Activated CD8-positive, alpha-beta T cell treated with anti-CD3 and anti-CD28 coated beads for 36 hours (primary cell): ENCODE data around the gene GUCY1B1. TPM values are rescaled to one million over a fixed set of nuclear protein-coding genes. Genes with fewer than 3 reads are reported as not detected.

Experiments used
- ATAC-seq: fragments of 200-7000 bp; cut with Tn5 transposase; one replicate; pipeline ENCODE4 v1.10.0; 2021; ENCODE audit warnings: mild to moderate bottlenecking, moderate library complexity
- CTCF ChIA-PET: fragments of 350-600 bp; sonication (Branson Sonifier 250); formaldehyde crosslinking; loops from one replicate; lab custom pipeline; 2021; ENCODE audit warnings: antibody characterized with exemption; lab: Charles Lee
- POLR2A ChIA-PET: fragments of 350-600 bp; sonication (Branson Sonifier 250); formaldehyde crosslinking; loops from one replicate; lab custom pipeline; 2021; ENCODE audit warnings: antibody characterized with exemption; lab: Charles Lee
- DNase-seq: peaks from one replicate; pipeline ENCODE4 v3.0.0-alpha.2; 2020
- H3K27ac Mint-ChIP-seq: one replicate; pipeline ENCODE4 v1.8.0; 2021; ENCODE audit warnings: mild to moderate bottlenecking, mixed read lengths
- H3K27me3 Mint-ChIP-seq: one replicate; pipeline ENCODE4 v1.8.0; 2021; ENCODE audit warnings: mixed read lengths
- H3K36me3 Mint-ChIP-seq: one replicate; pipeline ENCODE4 v1.8.0; 2021; ENCODE audit warnings: low read depth, mixed read lengths
- H3K4me1 Mint-ChIP-seq: one replicate; pipeline ENCODE4 v1.8.0; 2021; ENCODE audit warnings: low read depth, mixed read lengths
- H3K4me3 Mint-ChIP-seq: one replicate; pipeline ENCODE4 v1.8.0; 2021; ENCODE audit warnings: mild to moderate bottlenecking, moderate library complexity, mixed read lengths
- H3K9me3 Mint-ChIP-seq: one replicate; pipeline ENCODE4 v1.8.0; 2021; ENCODE audit warnings: mixed read lengths
- CTCF ChIP-seq: fragments of 200-600 bp; IDR thresholded peaks from one replicate; pipeline ENCODE4 v1.8.0; 2022; ENCODE audit warnings: antibody characterized with exemption, mild to moderate bottlenecking
- intact Hi-C: fragments of 100-400 bp; cut with micrococcal nuclease; formaldehyde crosslinking; loops from one replicate; pipeline ENCODE4 v1.10.0; 2022
- total RNA-seq, 2 experiments: library from RNA; stranded (reverse); gene quantifications; one replicate each; pipeline ENCODE4 v1.2.3, GENCODE V29; 2021

GUCY1B1 gene
- total RNA-seq, 2 experiments from 2014 or later = 0.16 to 0.27 TPM

- ChIA-PET CTCF (no interaction called here), POLR2A (no interaction called here)
- no peak for TF ChIP-seq CTCF
- Mint-ChIP-seq H3K27me3 (peaks cover 12% of the 10 kb centered on the region), H3K4me1 (no peaks in the 10 kb centered on the region), H3K4me3 (no peak overlapping the region), H3K27ac (no peak overlapping the region), H3K36me3 (no peaks in the 10 kb centered on the region), H3K9me3 (no peaks in the 10 kb centered on the region)
- DNase-seq = no peak
- no peak for ATAC-seq
- intact Hi-C loops = no loop called here
Observed at GRCh38 chr4:155828628-155829027, 69.8 kb downstream of the GUCY1B1 start.

- CTCF ChIA-PET = no interaction called here
- ATAC-seq (no peak), DNase-seq (no peak)
- H3K4me3 Mint-ChIP-seq = no peak overlapping the region
- POLR2A ChIA-PET = no interaction called here
- H3K4me1 Mint-ChIP-seq = no peaks in the 10 kb centered on the region
- no peaks in the 10 kb centered on the region for H3K9me3 Mint-ChIP-seq
- no peak for TF ChIP-seq CTCF
- H3K36me3 Mint-ChIP-seq = no peaks in the 10 kb centered on the region
- no peak overlapping the region for H3K27ac Mint-ChIP-seq
- peaks cover 8% of the 10 kb centered on the region for H3K27me3 Mint-ChIP-seq
- intact Hi-C loops = no loop called here
Observed at GRCh38 chr4:155832664-155833063, 73.8 kb downstream of the GUCY1B1 start.

- no peak overlapping the region for H3K27ac Mint-ChIP-seq
- H3K4me3 Mint-ChIP-seq = no peak overlapping the region
- TF ChIP-seq CTCF = no peak
- no peaks in the 10 kb centered on the region for H3K9me3 Mint-ChIP-seq
- ATAC-seq (no peak), DNase-seq (no peak)
- ChIA-PET CTCF (no interaction called here), POLR2A (no interaction called here)
- intact Hi-C loops = no loop called here
- peaks cover 12% of the 10 kb centered on the region for H3K27me3 Mint-ChIP-seq
- no peaks in the 10 kb centered on the region for H3K36me3 Mint-ChIP-seq
- H3K4me1 Mint-ChIP-seq = no peaks in the 10 kb centered on the region
Observed at GRCh38 chr4:155837203-155837796, 78.5 kb downstream of the GUCY1B1 start.

GRCh38 chr4:155842080-155842479, 83.3 kb downstream of the GUCY1B1 start:
- Mint-ChIP-seq H3K36me3 (no peaks in the 10 kb centered on the region), H3K27me3 (peaks cover 10% of the 10 kb centered on the region), H3K4me1 (no peaks in the 10 kb centered on the region), H3K27ac (no peak overlapping the region), H3K9me3 (no peaks in the 10 kb centered on the region), H3K4me3 (no peak overlapping the region)
- CTCF ChIA-PET = no interaction called here
- DNase-seq = no peak
- no peak for ATAC-seq
- intact Hi-C loops = no loop called here
- POLR2A ChIA-PET = no interaction called here
- no peak for TF ChIP-seq CTCF

GRCh38 chr4:155846929-155847328, 88.1 kb downstream of the GUCY1B1 start:
- intact Hi-C loops = no loop called here
- H3K4me3 Mint-ChIP-seq = no peak overlapping the region
- DNase-seq (no peak), ATAC-seq (no peak)
- H3K27me3 Mint-ChIP-seq = no peaks in the 10 kb centered on the region
- ChIA-PET CTCF (interaction anchor here (1.3 kb wide), 1 partner anchor 106 kb away, joined by 3 read pairs; no protein-coding TSS in a partner anchor), POLR2A (no interaction called here)
- no peaks in the 10 kb centered on the region for H3K4me1 Mint-ChIP-seq
- peaks cover 2% of the 10 kb centered on the region for H3K9me3 Mint-ChIP-seq
- H3K36me3 Mint-ChIP-seq = no peaks in the 10 kb centered on the region
- no peak overlapping the region for H3K27ac Mint-ChIP-seq
- TF ChIP-seq CTCF = no peak
